Effector memory CD4-positive, alpha-beta T cell (primary cell): ENCODE measurements around the gene GRAPL.
"Not testable (repeated sequence)": the region's sequence is repeated elsewhere in the genome, so short reads cannot be mapped to it uniquely, and the experiment has no call there.

ENCODE experiments used
- DNase-seq, 3 donors: peaks; one replicate each; pipeline ENCODE4 v3.0.0-alpha.2; 2020
- H3K27ac ChIP-seq: 2 replicates; pipeline ENCODE4 v1.7.0; 2013; ENCODE audit warnings: mild to moderate bottlenecking, low read length, moderate library complexity; ENCODE audit not compliant: insufficient read depth, poor library complexity, severe bottlenecking
- H3K27me3 ChIP-seq: replicated peaks from 2 replicates; pipeline ENCODE4 v1.7.0; 2013; ENCODE audit warnings: mild to moderate bottlenecking, low read length; ENCODE audit not compliant: insufficient read depth, control insufficient read depth, poor library complexity, severe bottlenecking
- H3K36me3 ChIP-seq: 2 replicates; pipeline ENCODE4 v1.7.0; 2013; ENCODE audit warnings: mild to moderate bottlenecking, low read length, moderate library complexity; ENCODE audit not compliant: control insufficient read depth, insufficient read depth
- H3K4me1 ChIP-seq: 2 replicates; pipeline ENCODE4 v1.7.0; 2013; ENCODE audit warnings: low read length, mild to moderate bottlenecking; ENCODE audit not compliant: control insufficient read depth, insufficient read depth, poor library complexity, severe bottlenecking
- H3K4me3 ChIP-seq: 2 replicates; pipeline ENCODE4 v1.7.0; 2013; ENCODE audit warnings: low read length, low read depth, mild to moderate bottlenecking; ENCODE audit not compliant: insufficient read depth, poor library complexity, severe bottlenecking
- H3K9me3 ChIP-seq: 2 replicates; pipeline ENCODE4 v1.7.0; 2013; ENCODE audit warnings: mild to moderate bottlenecking, low read length, moderate library complexity; ENCODE audit not compliant: control insufficient read depth
- total RNA-seq, 3 donors: gene quantifications; one replicate each; lab custom pipeline; 2026; lab: John Stamatoyannopoulos, UW

The GRAPL gene
- total RNA-seq, result 0 to 0.17 (median 0) reads per million in 3 donors

- not testable (repeated sequence) for H3K4me1 ChIP-seq, H3K9me3 ChIP-seq, H3K27ac ChIP-seq, DNase-seq, H3K27me3 ChIP-seq, H3K4me3 ChIP-seq, H3K36me3 ChIP-seq
Observed at GRCh38 chr17:19127148-19127980, at the start of gene GRAPL. Gene GRAPL (plus strand): TSS chr17:19127589. CDS start chr17:19127620, 31 bp downstream.

- H3K9me3 ChIP-seq, DNase-seq, H3K36me3 ChIP-seq, H3K27me3 ChIP-seq, H3K4me1 ChIP-seq, H3K4me3 ChIP-seq, H3K27ac ChIP-seq: not testable (repeated sequence)
Observed at GRCh38 chr17:19088804-19089685, 38.3 kb upstream of the GRAPL start.

GRCh38 chr17:19090058-19090772 is 37.2 kb upstream of the GRAPL start:
- not testable (repeated sequence) for H3K9me3 ChIP-seq, DNase-seq, H3K27me3 ChIP-seq, H3K4me3 ChIP-seq, H3K4me1 ChIP-seq, H3K36me3 ChIP-seq, H3K27ac ChIP-seq

- H3K36me3 ChIP-seq, H3K27me3 ChIP-seq, H3K27ac ChIP-seq, H3K4me1 ChIP-seq, DNase-seq, H3K4me3 ChIP-seq, H3K9me3 ChIP-seq: not testable (repeated sequence)
Observed at GRCh38 chr17:19092737-19093683, 34.4 kb upstream of the GRAPL start.

- H3K9me3 ChIP-seq, H3K27ac ChIP-seq, H3K4me3 ChIP-seq, H3K4me1 ChIP-seq, DNase-seq, H3K36me3 ChIP-seq, H3K27me3 ChIP-seq: not testable (repeated sequence)
Observed at GRCh38 chr17:19093684-19094438, 33.5 kb upstream of the GRAPL start.

GRCh38 chr17:19108517-19108916 is 18.9 kb upstream of the GRAPL start:
- H3K4me1 ChIP-seq, H3K27me3 ChIP-seq, H3K36me3 ChIP-seq, H3K4me3 ChIP-seq, H3K27ac ChIP-seq, DNase-seq, H3K9me3 ChIP-seq: not testable (repeated sequence)

- not testable (repeated sequence) for H3K9me3 ChIP-seq, H3K27me3 ChIP-seq, DNase-seq, H3K36me3 ChIP-seq, H3K4me1 ChIP-seq, H3K4me3 ChIP-seq, H3K27ac ChIP-seq
Observed at GRCh38 chr17:19110189-19111097, 16.9 kb upstream of the GRAPL start.

- H3K27ac ChIP-seq, H3K27me3 ChIP-seq, H3K4me1 ChIP-seq, H3K36me3 ChIP-seq, H3K9me3 ChIP-seq: not testable (repeated sequence)
- peak; percentile 33 to 56 (median 55) for DNase-seq
- peak overlapping the region; percentile 48 for H3K4me3 ChIP-seq
Observed at GRCh38 chr17:19111111-19111711, 16.2 kb upstream of the GRAPL start.
